Sigmoid colon (tissue), 7 donors: ENCODE measurements around the gene LRRC63. TPM values are rescaled to one million over a fixed set of nuclear protein-coding genes. Genes with fewer than 3 reads are reported as not detected.
A peak's percentile ranks its signal among the peaks of the same experiment; 100 is the strongest.

ENCODE experiments used
- DNase-seq: peaks from one replicate; pipeline ENCODE4 v3.0.0-alpha.2; 2019
- H3K27ac ChIP-seq, 4 donors: fragments of 200-600 bp; sonication (generic); one replicate each; pipeline ENCODE4 v1.5.1; 2016 to 2019; ENCODE audit warnings: mild to moderate bottlenecking in 1 of 4
- H3K27me3 ChIP-seq, 3 donors: fragments of 200-600 bp; sonication (generic); one replicate each; pipeline ENCODE4 v1.5.1; 2019; ENCODE audit warnings: mild to moderate bottlenecking in 1 of 3
- H3K36me3 ChIP-seq, 4 donors: fragments of 200-600 bp; sonication (generic); one replicate each; pipeline ENCODE4 v1.5.1; 2016 to 2019
- H3K4me1 ChIP-seq, 4 donors: fragments of 200-600 bp; sonication (generic); one replicate each; pipeline ENCODE4 v1.5.1; 2017 to 2019
- H3K4me3 ChIP-seq, 4 donors: fragments of 200-600 bp; sonication (generic); one replicate each; pipeline ENCODE4 v1.5.1; 2017 to 2019; ENCODE audit warnings: mild to moderate bottlenecking in 2 of 4, moderate library complexity in 1 of 4
- H3K9me3 ChIP-seq, 4 donors: fragments of 200-600 bp in 3 of 4; sonication (generic) in 3 of 4; one replicate each; pipeline versions ENCODE4 v1.5.1 to v1.6.1; 2013 to 2019
- EP300 ChIP-seq, 4 donors: sonication (generic); formaldehyde crosslinking; IDR thresholded peaks; one replicate each; pipeline ENCODE4 v1.6.1; 2017; ENCODE audit warnings: antibody characterized with exemption in 4 of 4
- POLR2A ChIP-seq, 2 donors: fragments of 450-650 bp; IDR thresholded peaks; one replicate each; pipeline ENCODE4 v1.6.1; 2016; ENCODE audit warnings: antibody characterized with exemption in 2 of 2, mild to moderate bottlenecking in 2 of 2, moderate library complexity in 2 of 2
- POLR2AphosphoS5 ChIP-seq, 4 donors: sonication (generic); formaldehyde crosslinking; IDR thresholded peaks; one replicate each; pipeline ENCODE4 v1.6.1; 2017; ENCODE audit warnings: antibody characterized with exemption in 4 of 4
- WGBS, 2 donors: extraction: QIAGEN DNeasy Blood & Tissue Kit; methylation state at CpG; one replicate each; pipeline ENCODE4 v1.1.7; 2013; 5-methylcytosine and 5-hydroxymethylcytosine counted together
- intact Hi-C: fragments of 100-400 bp; cut with DNase I; formaldehyde crosslinking; loops from one replicate; pipeline ENCODE4 v1.15.1; 2023
- polyA plus RNA-seq, 3 donors: library from polyadenylated mRNA; stranded (reverse); fragments of 200-250 nt; gene quantifications; one replicate each; pipeline ENCODE4 v1.2.3, GENCODE V29; 2013
- total RNA-seq, 4 donors: library from RNA; depleted of rRNA; stranded (reverse); fragments of >200 nt; gene quantifications; one replicate each; pipeline ENCODE4 v1.1.0, GENCODE V29; 2016
- TF ChIP-seq, protein P1 (sequence below), 4 experiments: fragments of 450-650 bp in 3 of 4; fragments of 200-600 bp in 1 of 4; IDR thresholded peaks; one replicate each; pipeline ENCODE4 v1.5.1; 2016 to 2019; ENCODE audit warnings: antibody characterized with exemption in 4 of 4, mild to moderate bottlenecking in 3 of 4, moderate library complexity in 2 of 4
- donor health status: healthy with polysubstance abuse.
- donor health status: Bipolar disorder and iron deficiency.
- donor health status: healthy.

The LRRC63 gene
- total and polyA plus RNA-seq, 7 donors, result not detected

- WGBS, 2 donors, result 32 to 53% methylated on average over 3 of the region's 3 CpGs
- Histone ChIP-seq H3K36me3 (no peaks in the 10 kb centered on the region), H3K4me3 (no peak overlapping the region), H3K27me3 (no peaks in the 10 kb centered on the region), H3K4me1 (no peaks in the 10 kb centered on the region), H3K9me3 (no peaks in the 10 kb centered on the region), H3K27ac (peak overlapping the region in 1 of 4 donors; percentile 6)
- DNase-seq, result no peak
- intact Hi-C loops, result no loop called here
- TF ChIP-seq EP300 (IDR thresholded peaks at IDR 0.05) (no peak), POLR2AphosphoS5 (IDR thresholded peaks at IDR 0.05) (peak in 2 of 4 donors; percentile 10 to 25)
Measured at GRCh38 chr13:46176756-46177155, 35.0 kb upstream of the LRRC63 start.

DNA sequence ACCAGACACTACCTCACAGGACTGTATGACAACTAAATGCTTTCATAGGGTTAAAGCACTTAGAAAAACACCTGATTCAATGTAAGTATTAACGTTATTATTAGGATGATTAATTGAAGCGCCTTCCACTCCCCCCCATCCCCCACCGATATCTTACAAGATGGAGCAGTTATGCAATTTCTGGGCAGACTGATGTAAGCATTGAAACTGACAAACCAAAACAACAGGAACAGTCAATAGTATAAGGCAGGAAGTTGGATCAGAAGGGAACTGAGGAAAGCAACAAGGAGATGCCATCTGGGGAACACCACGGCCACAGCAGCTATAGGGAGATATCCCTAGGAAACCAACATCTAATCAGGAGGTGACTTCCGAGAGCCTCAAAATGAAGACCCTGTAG is 33.6 kb upstream of the LRRC63 start:
- H3K9me3 ChIP-seq, result no peaks in the 10 kb centered on the region
- DNase-seq, result no peak
- no peaks in the 10 kb centered on the region for H3K27me3 ChIP-seq
- no peaks in the 10 kb centered on the region for H3K4me1 ChIP-seq
- TF ChIP-seq, protein P1, sequence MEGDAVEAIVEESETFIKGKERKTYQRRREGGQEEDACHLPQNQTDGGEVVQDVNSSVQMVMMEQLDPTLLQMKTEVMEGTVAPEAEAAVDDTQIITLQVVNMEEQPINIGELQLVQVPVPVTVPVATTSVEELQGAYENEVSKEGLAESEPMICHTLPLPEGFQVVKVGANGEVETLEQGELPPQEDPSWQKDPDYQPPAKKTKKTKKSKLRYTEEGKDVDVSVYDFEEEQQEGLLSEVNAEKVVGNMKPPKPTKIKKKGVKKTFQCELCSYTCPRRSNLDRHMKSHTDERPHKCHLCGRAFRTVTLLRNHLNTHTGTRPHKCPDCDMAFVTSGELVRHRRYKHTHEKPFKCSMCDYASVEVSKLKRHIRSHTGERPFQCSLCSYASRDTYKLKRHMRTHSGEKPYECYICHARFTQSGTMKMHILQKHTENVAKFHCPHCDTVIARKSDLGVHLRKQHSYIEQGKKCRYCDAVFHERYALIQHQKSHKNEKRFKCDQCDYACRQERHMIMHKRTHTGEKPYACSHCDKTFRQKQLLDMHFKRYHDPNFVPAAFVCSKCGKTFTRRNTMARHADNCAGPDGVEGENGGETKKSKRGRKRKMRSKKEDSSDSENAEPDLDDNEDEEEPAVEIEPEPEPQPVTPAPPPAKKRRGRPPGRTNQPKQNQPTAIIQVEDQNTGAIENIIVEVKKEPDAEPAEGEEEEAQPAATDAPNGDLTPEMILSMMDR (IDR thresholded peaks at IDR 0.05), result no peak
- peak in 1 of 4 donors; percentile 41 for TF ChIP-seq POLR2AphosphoS5 (IDR thresholded peaks at IDR 0.05)
- TF ChIP-seq EP300 (IDR thresholded peaks at IDR 0.05), result no peak
- TF ChIP-seq POLR2A (IDR thresholded peaks at IDR 0.05), result no peak
- peak overlapping the region in 2 of 4 donors; percentile 6 to 27 for H3K27ac ChIP-seq
- no peaks in the 10 kb centered on the region for H3K36me3 ChIP-seq
- intact Hi-C loops, result no loop called here
- WGBS, 2 donors, result 62 to 77% methylated on average over 5 of the region's 5 CpGs
- no peak overlapping the region for H3K4me3 ChIP-seq

DNA sequence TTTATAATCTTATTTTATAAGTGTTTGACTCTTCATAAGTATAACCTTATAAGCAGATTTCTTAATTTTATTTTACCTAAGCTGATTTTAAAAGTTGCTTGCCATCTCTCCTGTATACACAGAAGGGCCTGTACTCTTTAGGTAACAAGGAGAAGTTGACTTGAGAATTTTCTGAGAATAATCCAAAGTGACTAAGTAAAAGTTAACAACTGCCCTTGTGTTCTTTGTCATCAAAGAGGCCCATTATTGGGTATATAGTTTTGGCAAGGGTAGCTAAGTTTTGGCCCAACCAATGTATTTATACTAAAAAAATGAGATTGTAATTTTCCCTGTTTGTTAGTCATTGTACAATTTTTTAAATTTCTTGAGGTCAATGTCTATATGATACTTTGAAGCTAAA is 32.9 kb upstream of the LRRC63 start:
- H3K9me3 ChIP-seq, result no peaks in the 10 kb centered on the region
- no peak overlapping the region for H3K27ac ChIP-seq
- H3K27me3 ChIP-seq, result no peaks in the 10 kb centered on the region
- H3K4me3 ChIP-seq, result no peak overlapping the region
- DNase-seq, result no peak
- TF ChIP-seq POLR2A (IDR thresholded peaks at IDR 0.05), result no peak
- TF ChIP-seq EP300 (IDR thresholded peaks at IDR 0.05), result no peak
- TF ChIP-seq POLR2AphosphoS5 (IDR thresholded peaks at IDR 0.05), result no peak
- TF ChIP-seq, protein P1 (IDR thresholded peaks at IDR 0.05), result no peak
- no peaks in the 10 kb centered on the region for H3K4me1 ChIP-seq
- intact Hi-C loops, result no loop called here
- H3K36me3 ChIP-seq, result no peaks in the 10 kb centered on the region

GRCh38 chr13:46179491-46179908 is 32.2 kb upstream of the LRRC63 start:
- Histone ChIP-seq H3K4me3 (peak overlapping the region in 1 of 4 donors; percentile 30), H3K27ac (peak overlapping the region in 2 of 4 donors; percentile 29 to 44), H3K27me3 (no peaks in the 10 kb centered on the region), H3K4me1 (no peaks in the 10 kb centered on the region), H3K9me3 (no peaks in the 10 kb centered on the region), H3K36me3 (no peaks in the 10 kb centered on the region)
- intact Hi-C loops, result no loop called here
- DNase-seq, result no peak
- WGBS, 2 donors, result 34 to 68% methylated on average over 3 of the region's 3 CpGs
- TF ChIP-seq POLR2A (IDR thresholded peaks at IDR 0.05) (no peak), EP300 (IDR thresholded peaks at IDR 0.05) (no peak), POLR2AphosphoS5 (IDR thresholded peaks at IDR 0.05) (no peak)
- TF ChIP-seq, protein P1 (IDR thresholded peaks at IDR 0.05), result no peak

DNA sequence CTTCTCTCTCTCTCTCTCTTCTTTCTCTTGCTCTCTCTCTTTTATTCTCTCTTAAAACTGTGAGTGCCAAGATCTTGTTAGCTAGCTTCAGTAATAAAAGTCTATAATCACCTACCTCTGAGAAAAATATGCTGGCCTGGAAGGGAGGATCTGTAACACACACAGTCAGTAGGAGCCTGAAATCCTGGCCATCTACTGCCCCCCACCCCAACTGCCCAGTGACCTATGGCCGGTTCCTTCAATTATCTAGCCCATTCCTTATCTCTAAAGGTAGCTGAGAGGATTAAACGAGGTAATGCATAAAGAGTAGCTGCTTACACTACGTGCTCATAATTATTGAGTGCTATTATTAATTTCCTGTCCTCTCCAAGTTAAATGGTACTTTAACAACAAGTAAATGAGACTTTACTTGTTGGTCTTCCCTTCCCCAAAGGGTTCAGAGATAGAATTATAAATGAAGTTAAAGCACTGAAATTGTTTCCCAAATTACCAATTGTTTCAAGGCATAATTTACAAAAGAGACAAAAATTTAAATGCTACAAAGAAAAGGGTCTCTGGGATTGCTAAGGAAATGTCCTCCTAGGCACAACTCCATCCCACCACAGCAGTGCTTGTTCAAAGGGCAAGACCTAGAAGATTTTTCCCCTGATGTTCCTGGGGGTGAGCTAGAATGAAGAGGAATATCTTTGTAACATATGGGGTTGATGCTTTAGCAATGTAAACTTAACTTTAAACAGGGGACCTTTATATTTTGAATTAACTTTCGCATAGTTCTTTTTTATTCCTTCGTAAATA is 31.6 kb upstream of the LRRC63 start:
- 32 to 45% methylated on average over 5 of the region's 5 CpGs for WGBS, 2 donors
- Histone ChIP-seq H3K27ac (peak overlapping the region in 1 of 4 donors; percentile 44), H3K27me3 (no peaks in the 10 kb centered on the region), H3K9me3 (no peaks in the 10 kb centered on the region), H3K4me3 (peak overlapping the region in 2 of 4 donors; percentile 16 to 30), H3K36me3 (no peaks in the 10 kb centered on the region), H3K4me1 (no peaks in the 10 kb centered on the region)
- TF ChIP-seq EP300 (IDR thresholded peaks at IDR 0.05) (no peak), POLR2A (IDR thresholded peaks at IDR 0.05) (no peak), POLR2AphosphoS5 (IDR thresholded peaks at IDR 0.05) (no peak)
- TF ChIP-seq, protein P1 (IDR thresholded peaks at IDR 0.05), result no peak
- DNase-seq, result no peak
- intact Hi-C loops, result no loop called here
